GM18505 (cell line): ENCODE measurements around the gene CMYA5.

ENCODE experiments used
- ATAC-seq: cut with Tn5 transposase; IDR thresholded peaks from one replicate; pipeline ENCODE4 v1.9.1; 2021; ENCODE audit not compliant: unreplicated experiment
- POLR2A ChIP-seq: IDR thresholded peaks from 4 replicates; pipeline ENCODE4 v1.6.1; 2011; ENCODE audit warnings: borderline replicate concordance; ENCODE audit not compliant: insufficient read depth, insufficient read length; ENCODE audit errors: extremely low read depth

The CMYA5 gene

GRCh38 chr5:79811904-79812303 is 122.3 kb downstream of the CMYA5 start:
- ATAC-seq = no peak
- TF ChIP-seq POLR2A = no peak

DNA sequence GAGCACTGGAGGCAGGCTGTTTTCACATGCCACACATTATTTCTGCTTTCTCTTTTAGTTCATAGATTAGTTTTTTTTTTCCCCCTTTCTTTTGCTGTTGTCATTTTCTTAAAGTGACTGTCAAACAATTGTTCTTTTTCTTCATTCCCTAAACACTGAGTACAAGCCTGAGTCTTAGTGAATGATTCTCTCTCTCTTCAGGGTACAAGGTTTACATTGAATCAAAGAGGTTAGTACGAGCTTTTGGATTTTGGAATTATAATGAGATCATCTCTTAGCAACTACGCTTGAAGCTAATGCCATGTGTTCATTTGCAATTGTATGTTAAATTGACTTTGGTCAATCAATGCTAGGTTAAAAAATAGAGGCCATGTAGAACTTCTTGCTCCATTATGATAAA is 125.1 kb downstream of the CMYA5 start:
- no peak for TF ChIP-seq POLR2A
- no peak for ATAC-seq

GRCh38 chr5:79816014-79816413 is 126.4 kb downstream of the CMYA5 start:
- no peak for ATAC-seq
- TF ChIP-seq POLR2A = no peak

DNA sequence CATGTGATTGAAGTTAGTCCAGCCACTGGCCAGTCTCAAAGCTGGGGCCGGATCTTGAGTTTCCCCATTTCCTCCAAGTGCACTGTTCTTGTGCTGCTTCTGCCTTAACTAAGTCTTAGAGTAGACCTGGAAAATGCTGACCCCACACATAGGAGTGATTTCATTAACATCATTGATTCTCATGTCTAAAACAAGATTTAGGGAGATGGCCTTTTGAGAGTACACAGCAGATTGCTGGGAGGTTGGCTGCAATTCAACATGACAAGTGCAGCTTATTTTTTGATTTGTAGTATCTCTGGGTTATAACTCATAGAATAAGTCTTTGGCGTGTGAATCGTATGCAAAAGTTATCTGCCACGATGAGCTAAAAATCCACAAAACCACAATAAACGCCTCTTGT is 131.0 kb downstream of the CMYA5 start:
- no peak for ATAC-seq
- TF ChIP-seq POLR2A = no peak

DNA sequence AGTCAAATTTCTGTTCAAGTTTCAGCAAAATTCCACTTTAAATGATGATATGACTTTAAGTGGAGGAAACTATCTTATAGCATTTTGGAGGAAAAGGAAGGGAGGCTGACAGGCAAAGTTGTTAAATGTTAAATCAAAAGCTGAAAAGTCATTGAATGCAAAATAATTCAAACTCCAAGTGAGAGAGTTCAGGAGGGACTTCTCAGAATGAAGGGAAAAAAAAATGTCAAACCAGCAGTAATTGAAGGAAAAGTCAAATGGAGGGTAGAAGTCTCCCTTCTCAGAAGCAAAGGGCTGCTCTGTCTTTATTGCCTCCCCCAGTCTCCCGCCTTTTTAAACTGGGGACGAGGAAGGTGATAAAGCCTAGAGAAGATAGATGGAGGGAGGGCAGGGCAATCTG is 134.8 kb downstream of the CMYA5 start:
- TF ChIP-seq POLR2A = no peak

DNA sequence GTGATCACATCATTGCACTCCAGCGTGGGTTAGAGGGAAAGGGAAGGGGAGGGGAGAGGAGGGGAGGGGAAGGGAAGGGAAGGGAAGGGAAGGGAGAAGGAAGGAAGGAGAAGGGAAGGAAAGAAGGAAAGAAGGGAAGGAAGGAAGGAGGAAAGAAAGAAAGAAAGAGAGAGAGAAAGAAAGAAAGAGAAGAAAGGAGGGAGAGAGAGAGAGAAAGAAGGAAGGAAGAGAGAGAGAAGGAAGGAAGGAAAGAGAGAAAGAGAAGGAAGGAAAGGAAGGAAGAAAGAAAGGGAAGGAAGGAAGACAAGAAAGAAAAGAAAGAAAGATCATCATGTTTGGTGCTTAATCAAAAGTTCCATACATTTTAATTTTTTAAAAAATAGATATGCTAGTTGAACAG is 136.2 kb downstream of the CMYA5 start:
- no peak for TF ChIP-seq POLR2A

More for the DNA sequence above, 134.8 kb downstream of the CMYA5 start:
- no peak for ATAC-seq

DNA sequence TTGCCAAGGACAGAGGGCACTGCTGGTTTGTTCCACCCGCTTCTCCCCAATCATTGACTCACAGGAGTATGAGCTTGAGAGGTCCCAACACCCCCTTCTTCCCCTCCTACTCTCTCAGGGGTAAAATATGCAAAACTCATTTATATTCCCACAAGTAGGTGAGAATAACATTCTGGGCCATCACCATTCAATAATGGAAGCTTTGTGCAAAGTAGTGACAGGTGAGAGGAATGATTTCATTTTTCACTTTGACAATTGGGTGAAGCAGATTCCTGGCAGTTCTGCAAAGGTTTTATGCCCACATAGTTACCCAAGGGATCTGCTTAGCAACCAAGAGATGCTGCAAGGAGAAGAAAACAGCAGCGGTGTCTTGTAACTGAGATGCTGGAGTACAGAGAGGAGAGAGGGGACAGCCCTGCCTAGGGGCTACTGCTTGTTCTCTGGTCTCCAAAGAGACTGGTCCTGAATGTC is 137.6 kb downstream of the CMYA5 start:
- no peak for ATAC-seq
- TF ChIP-seq POLR2A = no peak

More for the DNA sequence above, 136.2 kb downstream of the CMYA5 start:
- ATAC-seq = no peak

DNA sequence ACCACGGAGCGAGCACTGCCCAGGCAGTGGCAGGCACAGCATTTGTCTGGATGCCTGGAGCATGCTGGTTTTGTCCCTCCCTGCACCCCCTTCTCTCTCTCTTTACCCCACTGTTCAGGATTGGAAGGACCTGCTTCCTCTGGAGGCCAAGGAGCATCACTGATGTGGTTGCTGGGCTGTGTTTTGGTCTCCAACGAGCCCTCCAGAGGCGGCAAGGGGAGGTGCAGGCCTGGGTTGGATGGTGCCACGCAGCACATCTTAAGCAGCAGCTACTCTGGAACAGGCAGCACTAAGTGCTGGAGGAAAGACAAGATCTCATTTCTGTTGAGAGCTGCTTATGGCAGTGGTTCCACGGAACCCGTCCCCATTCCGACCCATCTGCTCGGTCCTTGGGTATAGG is 139.6 kb downstream of the CMYA5 start:
- TF ChIP-seq POLR2A = no peak
- no peak for ATAC-seq

GRCh38 chr5:79831381-79832309 is 142.0 kb downstream of the CMYA5 start:
- ATAC-seq = no peak
- TF ChIP-seq POLR2A = no peak

DNA sequence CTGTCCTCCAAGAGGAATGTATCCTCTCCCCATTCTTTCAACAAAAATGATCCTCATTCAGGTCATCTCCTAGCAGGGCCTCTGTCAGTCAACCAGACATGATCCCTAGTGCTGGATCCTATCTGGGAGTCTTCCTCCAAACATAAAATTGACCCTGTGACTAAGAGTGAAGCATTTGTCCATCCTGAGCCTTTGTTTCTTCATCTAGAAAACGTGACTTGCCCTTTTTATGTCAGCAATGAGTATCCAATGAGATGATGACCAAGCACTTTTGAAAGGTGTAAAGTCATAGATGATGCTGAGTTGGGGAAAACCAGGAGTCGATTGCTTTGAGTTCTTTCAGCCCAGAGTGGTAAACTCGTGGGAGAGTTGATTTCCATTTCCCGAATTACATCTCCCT is 143.3 kb downstream of the CMYA5 start:
- no peak for ATAC-seq
- no peak for TF ChIP-seq POLR2A

- no peak for ATAC-seq
- TF ChIP-seq POLR2A = no peak
Observed at GRCh38 chr5:79834098-79834753, 144.6 kb downstream of the CMYA5 start.

GRCh38 chr5:79834754-79835714 is 145.4 kb downstream of the CMYA5 start:
- no peak for ATAC-seq
- no peak for TF ChIP-seq POLR2A
